Psoas muscle (tissue), 8 donors: ENCODE results near the gene CD3E. TPM values are rescaled to one million over a fixed set of nuclear protein-coding genes. Genes with fewer than 3 reads are reported as not detected.

Experiments
- ATAC-seq, 4 donors: fragments of 200-7000 bp; cut with Tn5 transposase; one replicate each; pipeline ENCODE4 v1.9.1; 2020; ENCODE audit warnings: moderate library complexity in 3 of 4, mild to moderate bottlenecking in 2 of 4
- DNase-seq, 2 donors: peaks; one replicate each; pipeline ENCODE4 v3.0.0-alpha.2; 2020
- H3K27ac ChIP-seq: fragments of 200-600 bp; one replicate; pipeline ENCODE4 v1.8.0; 2022
- H3K27me3 ChIP-seq, 3 donors: fragments of 200-600 bp in 1 of 3; one replicate each; pipeline versions ENCODE4 v1.6.1 to v1.8.0; 2013 to 2022; ENCODE audit warnings: low read length in 2 of 3, mild to moderate bottlenecking in 2 of 3, moderate library complexity in 1 of 3; ENCODE audit not compliant: insufficient read depth in 3 of 3
- H3K36me3 ChIP-seq, 2 donors: fragments of 200-600 bp in 1 of 2; one replicate each; pipeline versions ENCODE4 v1.6.1 to v1.8.0; 2013 to 2022; ENCODE audit warnings: low read depth in 1 of 2, mild to moderate bottlenecking in 1 of 2, moderate library complexity in 1 of 2; ENCODE audit not compliant: insufficient read depth in 1 of 2
- H3K4me1 ChIP-seq: fragments of 200-600 bp; one replicate; pipeline ENCODE4 v1.8.0; 2022
- H3K4me3 ChIP-seq: fragments of 200-600 bp; one replicate; pipeline ENCODE4 v1.8.0; 2022; ENCODE audit warnings: mild to moderate bottlenecking
- H3K9me3 ChIP-seq: fragments of 200-600 bp; one replicate; pipeline ENCODE4 v1.8.0; 2022
- CTCF ChIP-seq: fragments of 200-600 bp; IDR thresholded peaks from one replicate; pipeline ENCODE4 v1.8.0; 2022; ENCODE audit warnings: antibody characterized with exemption
- WGBS, 3 donors: extraction: QIAGEN DNeasy Blood & Tissue Kit; methylation state at CpG; one replicate each; pipeline versions ENCODE4 v1.1.6 to v1.1.7; 2013; 5-methylcytosine and 5-hydroxymethylcytosine counted together
- intact Hi-C, 2 donors: fragments of 100-400 bp; cut with DNase I; formaldehyde crosslinking; loops; one replicate each; pipeline versions ENCODE4 v1.11.0 to v1.14.2; 2022
- polyA plus RNA-seq, 3 donors: library from polyadenylated mRNA; stranded (reverse); fragments of 200-250 nt; gene quantifications; one replicate each; pipeline ENCODE4 v1.2.3, GENCODE V29; 2013
- total RNA-seq, 4 donors: library from RNA; stranded (reverse); fragmentation: NEBNext Ultra II Directional in 2 of 4; extraction: Animal tissue kit (Norgen Biotek cat#: 25700) in 2 of 4; gene quantifications; one replicate each; pipeline versions ENCODE4 v1.2.1 to v1.2.4, GENCODE V29; 2021 to 2023
- donor health status: healthy with polysubstance abuse.
- donor health status: DM: no; HTN: no; CAD: no; lungs with moderate emphysema.
- donor health status: Bipolar disorder and iron deficiency.
- donor health status: healthy.
- donor health status: DM: yes; HTN: yes; CAD: no.
- donor health status: DM: no; HTN: no; CAD: no.
- donor health status: DM: no; HTN: no; CAD: no.
- donor health status: DM: yes; HTN: yes; CAD: no.

Gene CD3E
- total and polyA plus RNA-seq, 7 donors = 0.15 to 1.2 (median 0.27) TPM

DNA sequence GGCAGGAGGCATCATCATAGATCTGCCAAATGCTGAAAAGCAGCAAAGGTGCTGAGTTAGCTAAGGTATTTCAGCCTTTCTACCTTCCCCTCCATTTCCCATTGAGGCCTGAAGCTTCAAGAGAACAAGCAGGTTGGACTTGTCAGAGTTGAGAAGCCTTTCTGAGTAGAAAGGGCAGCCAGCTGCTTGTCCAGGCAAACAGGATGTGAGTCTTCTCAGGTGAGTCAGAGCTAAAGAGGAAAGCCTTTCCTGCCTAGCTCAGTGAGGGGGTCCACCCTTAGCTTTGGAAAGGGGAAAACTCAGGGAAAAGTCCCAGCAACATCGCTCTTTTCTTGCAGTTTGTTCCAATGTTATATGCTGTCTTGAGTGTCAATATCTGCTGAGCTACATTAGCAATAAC, 27.2 kb upstream of the CD3E start:
- Histone ChIP-seq H3K4me1 (no peaks in the 10 kb centered on the region), H3K36me3 (no peaks in the 10 kb centered on the region), H3K27me3 (peaks cover 0 to 20% (median 15%) of the 10 kb centered on the region in 3 donors), H3K27ac (no peak overlapping the region), H3K4me3 (no peak overlapping the region), H3K9me3 (no peaks in the 10 kb centered on the region)
- DNase-seq = no peak
- ATAC-seq = no peak
- intact Hi-C loops = no loop called here
- no peak for TF ChIP-seq CTCF
- 78 to 93% (median 88%) methylated on average over 1 of the region's 1 CpG for WGBS, 3 donors

- H3K4me1 ChIP-seq = no peaks in the 10 kb centered on the region
- no peaks in the 10 kb centered on the region for H3K36me3 ChIP-seq
- 85 to 88% (median 86%) methylated on average over 1 of the region's 1 CpG for whole genome bisulfite sequencing, 3 donors
- ATAC-seq = no peak
- no peak overlapping the region for H3K4me3 ChIP-seq
- no peak for DNase-seq
- H3K27me3 ChIP-seq = peaks cover 0 to 4% (median 4%) of the 10 kb centered on the region in 3 donors
- H3K27ac ChIP-seq = no peak overlapping the region
- H3K9me3 ChIP-seq = no peaks in the 10 kb centered on the region
- TF ChIP-seq CTCF = no peak
- intact Hi-C loops = loop anchor here in 1 of 2 donors (10.0 kb wide), 1 partner anchor 76 kb away; no protein-coding TSS in a partner anchor
These were observed 23.2 kb upstream of the CD3E start for GRCh38 chr11:118281284-118281683.

DNA sequence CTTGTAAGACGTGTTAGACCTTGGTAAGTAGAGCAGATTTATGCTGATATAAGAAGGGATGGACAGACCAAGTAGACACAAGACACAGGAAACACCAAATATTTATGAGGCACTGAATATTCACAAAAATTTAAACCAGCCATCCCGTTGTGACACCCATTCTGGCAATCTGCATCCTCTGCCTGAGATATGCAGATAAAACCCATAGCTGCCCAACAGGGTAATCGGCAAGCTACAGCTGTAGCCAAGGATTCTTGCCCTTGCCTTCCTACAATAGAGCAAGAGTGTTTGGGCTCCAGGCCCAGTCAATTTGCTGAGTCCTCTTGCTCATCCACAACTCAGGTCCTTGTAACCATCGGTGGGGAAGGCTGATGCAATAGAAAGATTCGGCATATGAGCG, 21.9 kb upstream of the CD3E start:
- H3K4me1 ChIP-seq = no peaks in the 10 kb centered on the region
- intact Hi-C loops = loop anchor here in 1 of 2 donors (10.0 kb wide), 1 partner anchor 78 kb away; no protein-coding TSS in a partner anchor
- WGBS, 3 donors = 71 to 85% (median 79%) methylated on average over 6 of the region's 6 CpGs
- no peak overlapping the region for H3K4me3 ChIP-seq
- DNase-seq (no peak), ATAC-seq (no peak)
- H3K27me3 ChIP-seq = peaks cover 0 to 4% (median 4%) of the 10 kb centered on the region in 3 donors
- H3K9me3 ChIP-seq = no peaks in the 10 kb centered on the region
- no peak for TF ChIP-seq CTCF
- H3K36me3 ChIP-seq = no peaks in the 10 kb centered on the region
- no peak overlapping the region for H3K27ac ChIP-seq

DNA sequence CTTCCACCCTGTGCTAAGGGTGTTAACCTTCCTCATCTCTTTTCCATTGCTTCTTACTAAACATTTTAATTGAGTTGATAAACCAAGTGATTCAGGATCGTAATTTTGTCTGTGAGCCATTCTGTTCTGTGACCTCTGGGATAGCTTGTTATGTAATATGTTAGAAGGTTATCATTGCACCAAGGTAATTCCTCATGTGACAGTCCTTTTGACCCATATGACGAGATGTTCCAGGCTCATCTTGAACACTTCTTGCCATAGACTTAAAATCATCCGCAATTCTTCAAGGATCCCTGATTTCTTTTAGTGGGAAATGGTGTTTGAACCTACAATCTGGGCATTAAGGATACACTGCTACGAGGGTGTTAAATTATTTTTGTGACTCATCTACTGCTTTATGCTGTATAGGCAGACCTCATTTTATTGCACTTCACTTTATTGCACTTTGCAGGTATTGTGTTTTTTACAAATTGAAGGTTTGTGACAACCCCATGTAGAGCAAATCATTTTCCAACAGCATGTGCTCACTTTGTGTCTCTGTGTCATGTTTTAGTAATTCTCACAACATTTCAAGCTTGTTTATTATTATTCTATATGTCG, 21.4 kb upstream of the CD3E start:
- Histone ChIP-seq H3K27ac (no peak overlapping the region), H3K27me3 (peaks cover 0 to 4% (median 4%) of the 10 kb centered on the region in 3 donors), H3K9me3 (no peaks in the 10 kb centered on the region), H3K4me1 (no peaks in the 10 kb centered on the region), H3K36me3 (no peaks in the 10 kb centered on the region), H3K4me3 (no peak overlapping the region)
- intact Hi-C loops = loop anchor here in 1 of 2 donors (10.0 kb wide), 1 partner anchor 78 kb away; no protein-coding TSS in a partner anchor
- DNase-seq (no peak), ATAC-seq (no peak)
- WGBS, 3 donors = 71 to 73% (median 72%) methylated on average over 5 of the region's 5 CpGs
- no peak for TF ChIP-seq CTCF
